Naive thymus-derived CD8-positive, alpha-beta T cell (primary cell): ENCODE results near the gene BRMS1. TPM values are rescaled to one million over a fixed set of nuclear protein-coding genes. Genes with fewer than 3 reads are reported as not detected.

Experiments used
- ATAC-seq, 2 donors: fragments of 150-1000 bp; cut with Tn5 transposase in 1 of 2; sonication (Bioruptor Pico), chemical (Tn5 transposase) in 1 of 2; 1 replicate in 1 of 2; 2 replicates in 1 of 2; pipeline ENCODE4 v1.10.0; 2021; ENCODE audit warnings: mild to moderate bottlenecking in 2 of 2, moderate library complexity in 2 of 2
- POLR2A ChIA-PET: fragments of 350-600 bp; sonication (Branson Sonifier 250); formaldehyde crosslinking; loops from one replicate; lab custom pipeline; 2021; ENCODE audit warnings: antibody characterized with exemption; lab: Charles Lee
- DNase-seq, 10 donors: peaks; one replicate each; pipeline versions ENCODE4 v3.0.0 to v3.0.0-alpha.2; 2020 to 2022
- H3K27ac Mint-ChIP-seq, 10 donors: one replicate each; pipeline ENCODE4 v1.8.0; 2020 to 2022; ENCODE audit warnings: mild to moderate bottlenecking in 10 of 10, mixed read lengths in 10 of 10, moderate library complexity in 4 of 10, inconsistent platforms in 1 of 10
- H3K27me3 Mint-ChIP-seq, 5 donors: one replicate each; pipeline ENCODE4 v1.8.0; 2021 to 2022; ENCODE audit warnings: mixed read lengths in 5 of 5
- H3K36me3 Mint-ChIP-seq, 3 donors: one replicate each; pipeline ENCODE4 v1.8.0; 2020 to 2022; ENCODE audit warnings: mixed read lengths in 3 of 3, mild to moderate bottlenecking in 2 of 3, inconsistent platforms in 1 of 3
- H3K4me1 Mint-ChIP-seq, 4 donors: one replicate each; pipeline ENCODE4 v1.8.0; 2021 to 2022; ENCODE audit warnings: mixed read lengths in 4 of 4
- H3K4me3 Mint-ChIP-seq, 10 donors: one replicate each; pipeline ENCODE4 v1.8.0; 2020 to 2022; ENCODE audit warnings: mild to moderate bottlenecking in 10 of 10, mixed read lengths in 10 of 10, moderate library complexity in 6 of 10, inconsistent platforms in 1 of 10
- H3K9me3 Mint-ChIP-seq, 9 donors: one replicate each; pipeline ENCODE4 v1.8.0; 2020 to 2022; ENCODE audit warnings: mixed read lengths in 9 of 9, mild to moderate bottlenecking in 3 of 9, inconsistent platforms in 1 of 9, moderate library complexity in 1 of 9
- polyA plus RNA-seq, 3 donors: library from polyadenylated mRNA; unstranded; fragments of 300-500 nt; fragmentation: Illumina TruSeq; gene quantifications; one replicate each; pipeline ENCODE4 v1.2.3, GENCODE V29; 2021
- total RNA-seq, 8 experiments: library from RNA in 2 of 8; stranded (reverse) in 2 of 8; gene quantifications; one replicate each; pipeline ENCODE4 v1.2.3 and lab custom pipeline; 2021 to 2026

The BRMS1 gene
- total and polyA plus RNA-seq, 5 experiments from 2014 or later, result 47.6 to 65.8 (median 61.7) TPM

DNA sequence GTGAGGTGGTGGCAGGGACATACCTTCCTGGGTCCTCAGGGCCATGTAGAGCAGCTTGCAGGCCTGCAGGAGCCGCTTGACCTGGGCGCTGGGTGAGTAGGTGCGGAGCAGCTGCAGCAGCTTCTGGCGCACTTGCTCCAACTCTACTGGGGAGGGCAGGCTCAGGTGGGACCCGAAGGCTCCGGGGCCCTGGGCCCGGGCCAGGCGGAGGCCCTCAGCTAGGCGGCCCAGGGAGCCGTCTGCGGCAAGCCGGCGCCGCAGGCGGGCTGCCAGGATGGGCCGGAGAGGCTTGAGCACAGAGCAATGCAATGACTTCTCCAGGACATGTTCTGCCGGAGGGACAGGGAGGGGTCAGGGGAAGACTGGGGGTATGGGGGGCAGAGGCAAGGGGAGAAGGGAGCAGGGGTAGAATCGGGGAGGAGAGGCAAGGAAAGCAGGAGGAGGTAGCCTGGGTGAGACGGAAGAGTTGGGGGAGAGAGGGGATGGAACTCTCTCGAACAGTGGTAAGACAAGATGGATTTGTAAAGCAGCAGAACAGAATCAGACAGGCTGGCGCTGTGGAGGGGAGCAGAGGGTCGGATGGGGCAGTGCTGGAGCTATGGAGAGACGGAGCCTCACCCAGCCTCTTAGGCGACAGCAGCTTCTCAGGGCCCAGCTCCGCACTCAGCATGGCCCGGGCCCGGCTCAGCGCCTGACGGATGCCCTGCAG lies 10.9 kb downstream of the BRMS1 start:
- Mint-ChIP-seq H3K4me1 (peaks cover 12 to 29% (median 23%) of the 10 kb centered on the region in 4 donors), H3K9me3 (no peaks in the 10 kb centered on the region), H3K4me3 (peak overlapping the region in 3 of 10 donors; percentile 21 to 39 (median 23)), H3K36me3 (peaks cover 0 to 9% (median under 1%) of the 10 kb centered on the region in 3 donors), H3K27ac (peak overlapping the region in 1 of 10 donors; percentile 43), H3K27me3 (no peaks in the 10 kb centered on the region)
- DNase-seq (peak in 1 of 10 donors; percentile 57), ATAC-seq (no peak)
- POLR2A ChIA-PET, result interaction anchor here (0.8 to 4.8 kb wide), 6 partner anchors 10 to 1475 kb away, joined by 4 to 35 read pairs (median 10); partner anchors contain the start of genes B4GAT1, BRMS1, CD248 and SLC29A2

DNA sequence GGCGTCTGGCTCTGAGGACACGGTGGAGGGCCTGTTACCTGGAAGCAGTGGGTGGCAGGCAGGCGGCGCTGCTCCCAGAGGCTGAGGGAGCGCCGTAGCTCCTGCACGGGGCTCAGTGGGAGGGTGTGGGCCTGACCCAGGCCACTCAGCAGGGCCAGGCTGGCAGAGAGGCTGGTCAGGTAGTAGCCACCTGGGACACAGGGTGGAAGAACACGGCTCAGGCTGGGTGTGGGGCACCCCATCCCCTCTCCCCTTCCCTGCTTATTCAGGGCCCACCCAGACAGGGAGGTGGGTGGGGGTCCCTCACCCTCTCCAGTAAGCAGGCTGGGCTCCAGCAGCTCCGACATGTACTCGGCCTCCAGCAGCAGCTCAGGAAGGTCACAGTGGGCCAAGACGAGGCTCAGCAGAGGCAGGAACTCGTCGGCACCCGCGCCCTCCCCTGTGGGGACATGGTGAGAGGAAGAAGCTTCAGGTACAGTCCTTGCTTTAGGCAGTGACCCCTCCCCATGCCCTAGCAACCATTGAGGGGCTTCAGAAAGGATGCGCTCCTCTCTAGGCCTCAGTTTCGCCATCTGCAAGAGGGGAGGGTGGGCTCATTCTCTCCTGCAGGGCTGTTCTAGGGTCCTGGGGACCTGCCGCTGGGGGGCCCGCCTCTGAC lies 11.6 kb downstream of the BRMS1 start:
- ATAC-seq (no peak), DNase-seq (peak in 1 of 10 donors; percentile 49)
- no peak overlapping the region for H3K27ac Mint-ChIP-seq
- H3K9me3 Mint-ChIP-seq, result no peaks in the 10 kb centered on the region
- peaks cover 0 to 5% (median 0%) of the 10 kb centered on the region in 3 donors for H3K36me3 Mint-ChIP-seq
- no peak overlapping the region for H3K4me3 Mint-ChIP-seq
- POLR2A ChIA-PET, result interaction anchor here (0.8 to 5.1 kb wide), 3 partner anchors 11 to 1474 kb away, joined by 4 to 45 read pairs (median 35); partner anchors contain the start of gene BRMS1
- peaks cover 13 to 32% (median 29%) of the 10 kb centered on the region in 4 donors for H3K4me1 Mint-ChIP-seq
- H3K27me3 Mint-ChIP-seq, result no peaks in the 10 kb centered on the region

DNA sequence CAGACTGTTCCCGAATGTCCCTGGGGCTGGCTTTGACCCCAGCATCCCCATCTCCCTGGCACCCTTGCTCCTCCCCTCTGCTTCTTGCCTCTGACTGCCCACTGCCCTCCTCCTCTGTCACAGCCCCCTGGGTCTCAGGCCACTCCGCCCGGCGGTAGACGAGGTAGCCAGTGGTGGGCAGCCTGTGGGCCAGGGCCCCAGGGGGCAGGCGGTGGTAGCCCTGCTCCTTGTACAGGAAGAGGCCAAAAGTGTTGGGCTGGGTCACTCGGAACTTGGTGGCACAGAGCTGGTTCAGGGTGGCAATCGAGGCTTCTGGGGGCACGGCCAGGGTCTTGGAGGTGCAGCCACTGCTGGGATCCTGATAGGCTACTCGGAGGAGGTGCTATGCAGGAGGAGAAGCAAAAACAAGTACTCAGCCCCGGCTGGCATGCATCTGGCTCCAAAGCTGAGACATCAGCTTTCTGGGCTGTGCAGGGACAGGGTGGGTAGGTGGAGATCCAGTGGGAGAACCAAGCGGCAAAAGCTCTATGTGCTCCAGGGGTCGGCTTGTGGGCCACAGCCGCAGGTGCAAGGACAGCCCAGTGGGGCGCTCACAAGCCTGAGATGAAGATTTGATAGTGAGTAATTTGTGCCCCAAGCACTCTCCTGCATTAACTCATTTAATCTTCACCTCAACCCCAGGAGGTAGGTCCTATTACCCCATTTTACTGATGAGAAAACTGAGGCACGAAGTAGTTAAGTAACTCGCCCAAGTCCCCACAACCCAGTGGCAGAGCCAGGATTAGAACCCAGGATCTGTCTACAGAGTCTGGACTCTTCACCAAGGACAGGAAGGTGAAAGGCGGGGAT lies 12.3 kb downstream of the BRMS1 start:
- ATAC-seq (no peak), DNase-seq (peak in 1 of 10 donors; percentile 50)
- Mint-ChIP-seq H3K27ac (peak overlapping the region in 2 of 10 donors; percentile 28 to 62), H3K4me3 (no peak overlapping the region), H3K27me3 (no peaks in the 10 kb centered on the region), H3K36me3 (peaks cover 0 to 5% (median 0%) of the 10 kb centered on the region in 3 donors), H3K9me3 (no peaks in the 10 kb centered on the region), H3K4me1 (peaks cover 19 to 38% (median 37%) of the 10 kb centered on the region in 4 donors)
- POLR2A ChIA-PET, result interaction anchor here (1.7 to 5.1 kb wide), 4 partner anchors 12 to 21 kb away, joined by 4 to 45 read pairs (median 20); partner anchors contain the start of gene BRMS1

DNA sequence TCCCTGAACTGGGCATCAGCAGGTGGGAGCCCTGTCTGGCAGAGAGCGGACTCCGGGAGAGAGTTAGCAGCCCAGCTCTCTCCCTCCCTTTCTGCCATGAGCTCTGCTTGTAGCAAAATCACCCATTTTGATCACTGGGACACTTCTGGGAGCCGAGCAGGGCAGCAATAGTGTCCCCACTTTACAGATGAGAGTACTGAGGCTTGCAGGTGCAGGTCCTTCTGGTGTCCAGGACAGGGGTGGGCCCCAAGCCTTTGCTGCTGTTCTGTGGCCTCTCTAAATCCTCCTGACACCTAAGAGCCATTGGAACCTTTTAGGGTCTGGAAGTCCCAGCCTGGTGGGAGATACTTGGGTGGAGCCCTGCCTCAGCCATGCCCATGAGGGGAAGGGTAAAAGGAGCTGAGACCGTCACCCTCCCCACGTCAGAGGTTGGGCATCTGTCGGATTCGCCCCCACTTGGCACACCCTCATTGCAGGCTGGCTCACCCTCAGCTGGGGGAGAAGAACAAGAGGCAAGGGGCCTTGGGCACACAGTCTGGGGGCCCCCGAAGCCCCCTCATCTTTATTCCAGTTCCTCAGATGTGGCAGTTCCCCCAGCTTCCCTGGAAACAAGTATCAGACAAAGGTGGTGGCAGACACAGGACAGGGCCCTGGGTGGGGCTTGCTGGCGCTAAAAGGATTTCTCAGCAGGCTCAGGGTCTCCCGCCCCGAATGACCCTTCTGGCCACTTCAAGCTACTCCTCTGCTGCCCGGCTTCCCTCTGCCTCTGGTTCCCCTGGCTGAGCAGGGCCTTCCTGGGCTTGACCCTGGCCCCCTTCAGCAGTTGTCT lies 13.1 kb downstream of the BRMS1 start:
- H3K36me3 Mint-ChIP-seq, result no peaks in the 10 kb centered on the region
- H3K4me3 Mint-ChIP-seq, result no peak overlapping the region
- no peaks in the 10 kb centered on the region for H3K9me3 Mint-ChIP-seq
- POLR2A ChIA-PET, result interaction anchor here (0.6 to 5.1 kb wide), 6 partner anchors 12 to 1001 kb away, joined by 3 to 45 read pairs (median 4); partner anchors contain the start of gene BRMS1
- ATAC-seq, result no peak
- peak overlapping the region in 2 of 10 donors; percentile 21 to 28 for H3K27ac Mint-ChIP-seq
- peak in 1 of 10 donors; percentile 24 for DNase-seq
- H3K27me3 Mint-ChIP-seq, result no peaks in the 10 kb centered on the region
- H3K4me1 Mint-ChIP-seq, result peaks cover 21 to 37% (median 35%) of the 10 kb centered on the region in 4 donors

DNA sequence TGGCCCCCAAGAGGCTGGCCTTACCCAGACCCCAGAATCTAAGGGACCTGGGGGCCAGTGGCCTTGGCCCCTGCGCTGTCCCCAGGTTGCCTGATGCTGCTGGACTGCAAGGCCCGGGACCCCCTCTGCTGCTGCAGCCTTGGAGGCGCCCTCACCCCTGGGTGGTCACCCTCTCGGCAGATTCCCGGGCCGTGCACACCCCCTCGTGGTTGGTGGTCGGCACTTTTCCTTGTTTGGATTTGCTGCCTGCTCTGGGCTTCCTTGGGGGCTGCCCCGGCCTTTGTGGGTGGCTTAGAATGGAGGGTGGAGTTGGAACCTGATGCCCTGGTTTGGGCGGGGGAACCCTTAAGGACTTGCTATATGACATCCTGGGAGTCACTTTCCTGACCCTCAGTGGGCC lies 14.0 kb downstream of the BRMS1 start:
- DNase-seq (peak in 1 of 10 donors; percentile 59), ATAC-seq (no peak)
- no peaks in the 10 kb centered on the region for H3K27me3 Mint-ChIP-seq
- H3K4me3 Mint-ChIP-seq, result no peak overlapping the region
- H3K27ac Mint-ChIP-seq, result no peak overlapping the region
- no peaks in the 10 kb centered on the region for H3K36me3 Mint-ChIP-seq
- peaks cover 17 to 37% (median 34%) of the 10 kb centered on the region in 4 donors for H3K4me1 Mint-ChIP-seq
- POLR2A ChIA-PET, result interaction anchor here (0.5 to 5.1 kb wide), 7 partner anchors 13 to 1000 kb away, joined by 3 to 45 read pairs (median 4); partner anchors contain the start of gene BRMS1
- H3K9me3 Mint-ChIP-seq, result no peaks in the 10 kb centered on the region

DNA sequence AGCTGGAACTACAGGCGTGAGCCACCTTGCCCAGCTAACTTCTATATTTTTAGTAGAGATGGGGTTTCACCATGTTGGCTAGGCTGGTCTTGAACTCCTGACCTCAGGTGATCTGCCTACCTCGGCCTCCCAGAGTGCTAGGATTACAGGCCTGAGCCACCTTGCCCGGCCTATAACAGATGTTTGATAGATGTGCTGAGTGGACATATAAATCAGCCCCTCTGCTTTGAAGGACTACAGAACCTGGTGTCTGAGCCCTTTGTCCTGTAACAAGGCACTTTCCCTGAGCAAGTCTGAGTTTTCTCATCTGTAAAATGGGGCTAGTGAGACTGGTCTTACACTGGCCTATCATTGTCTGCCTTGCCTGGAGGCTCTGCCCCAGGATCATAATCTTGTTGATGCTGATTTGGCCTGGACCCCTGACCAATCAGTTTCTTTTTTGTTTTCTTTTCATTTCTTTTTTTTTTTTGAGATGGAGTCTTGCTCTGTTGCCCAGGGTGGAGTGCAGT lies 15.7 kb downstream of the BRMS1 start:
- no peaks in the 10 kb centered on the region for H3K36me3 Mint-ChIP-seq
- DNase-seq, result no peak
- H3K4me3 Mint-ChIP-seq, result peak overlapping the region in 1 of 10 donors; percentile 78

GRCh38 chr11:66328302-66329144 lies 16.4 kb downstream of the BRMS1 start:
- Mint-ChIP-seq H3K9me3 (no peaks in the 10 kb centered on the region), H3K27ac (peak overlapping the region; percentile 85 to 95 (median 91)), H3K4me3 (peak overlapping the region; percentile 20 to 88 (median 70)), H3K4me1 (peaks cover 25 to 48% (median 44%) of the 10 kb centered on the region in 4 donors), H3K27me3 (no peaks in the 10 kb centered on the region), H3K36me3 (no peaks in the 10 kb centered on the region)
- POLR2A ChIA-PET, result interaction anchor here (0.9 to 5.1 kb wide), 3 partner anchors 12 to 17 kb away, joined by 4 to 45 read pairs (median 13); partner anchors contain the start of genes BRMS1 and CD248
- DNase-seq (peak; percentile 70 to 90 (median 80)), ATAC-seq (peak; percentile 88 to 89)

More for the DNA sequence above, 15.7 kb downstream of the BRMS1 start:
- H3K4me1 Mint-ChIP-seq, result peaks cover 19 to 41% (median 40%) of the 10 kb centered on the region in 4 donors
- no peaks in the 10 kb centered on the region for H3K9me3 Mint-ChIP-seq
- no peak for ATAC-seq
- POLR2A ChIA-PET, result interaction anchor here (0.8 to 5.1 kb wide), 5 partner anchors 12 to 57 kb away, joined by 3 to 45 read pairs (median 9); partner anchors contain the start of genes BRMS1 and CD248
- H3K27ac Mint-ChIP-seq, result peak overlapping the region in 9 of 10 donors; percentile 7 to 95 (median 88)
- H3K27me3 Mint-ChIP-seq, result no peaks in the 10 kb centered on the region

- Mint-ChIP-seq H3K4me3 (peak overlapping the region in 6 of 10 donors; percentile 20 to 88 (median 68)), H3K9me3 (no peaks in the 10 kb centered on the region), H3K27ac (peak overlapping the region; percentile 85 to 95 (median 91)), H3K4me1 (peaks cover 31 to 53% (median 50%) of the 10 kb centered on the region in 4 donors), H3K27me3 (no peaks in the 10 kb centered on the region), H3K36me3 (no peaks in the 10 kb centered on the region)
- DNase-seq (peak in 3 of 10 donors; percentile 31 to 80 (median 41)), ATAC-seq (peak; percentile 41 to 60)
- POLR2A ChIA-PET, result interaction anchor here (5.1 kb wide), 1 partner anchor 16 kb away, joined by 45 read pairs; no protein-coding TSS in a partner anchor
These were observed 16.9 kb downstream of the BRMS1 start for GRCh38 chr11:66328031-66328301.

GRCh38 chr11:66327171-66328030 lies 17.5 kb downstream of the BRMS1 start:
- Mint-ChIP-seq H3K4me3 (peak overlapping the region in 9 of 10 donors; percentile 20 to 88 (median 61)), H3K9me3 (no peaks in the 10 kb centered on the region), H3K4me1 (peaks cover 33 to 59% (median 53%) of the 10 kb centered on the region in 4 donors), H3K27ac (peak overlapping the region; percentile 85 to 95 (median 91)), H3K27me3 (no peaks in the 10 kb centered on the region), H3K36me3 (no peaks in the 10 kb centered on the region)
- no peak for DNase-seq
- POLR2A ChIA-PET, result interaction anchor here (0.7 to 4.0 kb wide), 4 partner anchors 12 to 45 kb away, joined by 3 to 126 read pairs (median 4); partner anchors contain the start of genes CD248 and SLC29A2
- no peak for ATAC-seq
